SK-N-SH treated with all-trans-retinoic acid at 6 μM for 48 hours (cell line): ENCODE measurements around the gene HTR3A.

Experiments
- ATAC-seq: fragments of 200-7000 bp; cut with Tn5 transposase; 3 replicates; pipeline ENCODE4 v1.9.1; 2020; ENCODE audit warnings: mild to moderate bottlenecking, moderate library complexity
- ARNTL ChIP-seq: fragments of 450-650 bp; formaldehyde crosslinking; IDR thresholded peaks from 2 replicates; pipeline ENCODE4 v1.5.0; 2020; ENCODE audit warnings: low read depth, mild to moderate bottlenecking, moderate library complexity, borderline replicate concordance
- CREB5 ChIP-seq: fragments of 250-450 bp; sonication (Bioruptor Pico); IDR thresholded peaks from 2 replicates; pipeline ENCODE4 v1.5.1; 2020; ENCODE audit warnings: low read depth, mild to moderate bottlenecking, moderate library complexity
- CSDC2 ChIP-seq: fragments of 250-450 bp; sonication (Bioruptor Pico); IDR thresholded peaks from 2 replicates; pipeline ENCODE4 v1.5.0; 2020; ENCODE audit warnings: mild to moderate bottlenecking, moderate library complexity
- CSRNP3 ChIP-seq: fragments of 250-450 bp; sonication (Bioruptor Pico); IDR thresholded peaks from 2 replicates; pipeline ENCODE4 v1.5.1; 2021; ENCODE audit warnings: mild to moderate bottlenecking, moderate library complexity
- ESRRG ChIP-seq: fragments of 250-450 bp; sonication (Bioruptor Pico); IDR thresholded peaks from 2 replicates; pipeline ENCODE4 v1.6.1; 2021; ENCODE audit warnings: mild to moderate bottlenecking
- ISL1 ChIP-seq: fragments of 250-450 bp; sonication (Bioruptor Pico); IDR thresholded peaks from 2 replicates; pipeline ENCODE4 v2.1.2; 2022; ENCODE audit warnings: mild to moderate bottlenecking, moderate library complexity
- OSR1 ChIP-seq: fragments of 250-450 bp; sonication (Bioruptor Pico); IDR thresholded peaks from 2 replicates; pipeline ENCODE4 v1.8.0; 2022; ENCODE audit warnings: moderate library complexity, mild to moderate bottlenecking, inconsistent platforms
- PATZ1 ChIP-seq: fragments of 250-450 bp; sonication (Bioruptor Pico); IDR thresholded peaks from 2 replicates; pipeline ENCODE4 v1.8.0; 2020; ENCODE audit warnings: mild to moderate bottlenecking, moderate library complexity, borderline replicate concordance
- POU6F1 ChIP-seq: fragments of 250-450 bp; sonication (Bioruptor Pico); IDR thresholded peaks from 2 replicates; pipeline ENCODE4 v1.8.0; 2021; ENCODE audit warnings: low read depth, mild to moderate bottlenecking, moderate library complexity, borderline replicate concordance
- PPARA ChIP-seq: fragments of 250-450 bp; sonication (Bioruptor Pico); IDR thresholded peaks from 2 replicates; pipeline ENCODE4 v1.5.0; 2020; ENCODE audit warnings: mild to moderate bottlenecking, borderline replicate concordance
- RARB ChIP-seq: fragments of 250-450 bp; sonication (Bioruptor Pico); IDR thresholded peaks from 2 replicates; pipeline ENCODE4 v1.8.0; 2021; ENCODE audit warnings: mild to moderate bottlenecking, moderate library complexity
- SNAI2 ChIP-seq: fragments of 250-450 bp; sonication (Bioruptor Pico); IDR thresholded peaks from 2 replicates; pipeline ENCODE4 v1.5.0; 2020; ENCODE audit warnings: mild to moderate bottlenecking, moderate library complexity
- TCF4 ChIP-seq: fragments of 250-450 bp; sonication (Bioruptor Pico); IDR thresholded peaks from 2 replicates; pipeline ENCODE4 v1.8.0; 2021; ENCODE audit warnings: mild to moderate bottlenecking, moderate library complexity, borderline replicate concordance
- TOX ChIP-seq: fragments of 250-450 bp; sonication (Bioruptor Pico); IDR thresholded peaks from 2 replicates; pipeline ENCODE4 v1.8.0; 2021; ENCODE audit warnings: mild to moderate bottlenecking, moderate library complexity, borderline replicate concordance
- TSHZ2 ChIP-seq: fragments of 250-450 bp; sonication (Bioruptor Pico); IDR thresholded peaks from 2 replicates; pipeline ENCODE4 v1.5.0; 2020; ENCODE audit warnings: mild to moderate bottlenecking, moderate library complexity
- ZC3H10 ChIP-seq: fragments of 250-450 bp; sonication (Bioruptor Pico); IDR thresholded peaks from 2 replicates; pipeline ENCODE4 v1.5.1; 2021; ENCODE audit warnings: mild to moderate bottlenecking, moderate library complexity
- ZFP3 ChIP-seq: fragments of 250-450 bp; sonication (Bioruptor Pico); IDR thresholded peaks from 2 replicates; pipeline ENCODE4 v1.5.0; 2020; ENCODE audit warnings: mild to moderate bottlenecking, moderate library complexity
- ZFP30 ChIP-seq: fragments of 450-650 bp; formaldehyde crosslinking; IDR thresholded peaks from 2 replicates; pipeline ENCODE4 v1.5.0; 2022; ENCODE audit warnings: mild to moderate bottlenecking, moderate library complexity
- ZNF565 ChIP-seq: fragments of 450-650 bp; formaldehyde crosslinking; conservative IDR thresholded peaks from 2 replicates; pipeline ENCODE4 v1.5.0; 2020; ENCODE audit warnings: low read depth, mild to moderate bottlenecking, moderate library complexity
- ZNF70 ChIP-seq: fragments of 450-650 bp; formaldehyde crosslinking; IDR thresholded peaks from 2 replicates; pipeline ENCODE4 v1.5.0; 2020; ENCODE audit warnings: mild to moderate bottlenecking, moderate library complexity
- ZNF8 ChIP-seq: fragments of 450-650 bp; formaldehyde crosslinking; IDR thresholded peaks from 2 replicates; pipeline ENCODE4 v1.5.0; 2020; ENCODE audit warnings: mild to moderate bottlenecking, moderate library complexity

Gene HTR3A

GRCh38 chr11:114034956-114035355 is 60.0 kb downstream of the HTR3A start:
- TF ChIP-seq TCF4 (CRISPR knock-in tag), result no peak
- no peak for TF ChIP-seq ESRRG (CRISPR knock-in tag)
- TF ChIP-seq ZC3H10 (CRISPR knock-in tag), result no peak
- no peak for TF ChIP-seq POU6F1 (CRISPR knock-in tag)
- TF ChIP-seq SNAI2 (CRISPR knock-in tag), result no peak
- TF ChIP-seq ZNF565 (CRISPR knock-in tag), result no peak
- no peak for TF ChIP-seq PATZ1 (CRISPR knock-in tag)
- TF ChIP-seq ZFP30, result no peak
- no peak for TF ChIP-seq ZNF70
- TF ChIP-seq ZFP3, result no peak
- no peak for TF ChIP-seq ZNF8
- no peak for TF ChIP-seq ISL1 (CRISPR knock-in tag)
- TF ChIP-seq ARNTL, result no peak
- no peak for TF ChIP-seq CSRNP3 (CRISPR knock-in tag)
- TF ChIP-seq OSR1 (CRISPR knock-in tag), result no peak
- ATAC-seq, result no peak

GRCh38 chr11:114036147-114036811 is 61.4 kb downstream of the HTR3A start:
- TF ChIP-seq TCF4 (CRISPR knock-in tag) (no peak), ZFP3 (no peak), RARB (CRISPR knock-in tag) (no peak), CSDC2 (CRISPR knock-in tag) (no peak), TSHZ2 (CRISPR knock-in tag) (no peak), OSR1 (CRISPR knock-in tag) (no peak), ZC3H10 (CRISPR knock-in tag) (no peak)
- ATAC-seq, result peak; percentile 99

GRCh38 chr11:114036958-114037357 is 62.0 kb downstream of the HTR3A start:
- no peak for ATAC-seq
- TF ChIP-seq ARNTL (no peak), OSR1 (CRISPR knock-in tag) (no peak), ZFP30 (no peak)

GRCh38 chr11:114039551-114039950 is 64.6 kb downstream of the HTR3A start:
- ATAC-seq, result no peak
- TF ChIP-seq ZC3H10 (CRISPR knock-in tag), result no peak
- TF ChIP-seq CREB5 (CRISPR knock-in tag), result no peak
- TF ChIP-seq POU6F1 (CRISPR knock-in tag), result no peak
- no peak for TF ChIP-seq OSR1 (CRISPR knock-in tag)
- TF ChIP-seq ISL1 (CRISPR knock-in tag), result no peak
- no peak for TF ChIP-seq SNAI2 (CRISPR knock-in tag)
- no peak for TF ChIP-seq ZNF8
- no peak for TF ChIP-seq ARNTL
- no peak for TF ChIP-seq TSHZ2 (CRISPR knock-in tag)
- TF ChIP-seq ZNF70, result no peak
- TF ChIP-seq CSDC2 (CRISPR knock-in tag), result no peak
- TF ChIP-seq PPARA (CRISPR knock-in tag), result no peak
- TF ChIP-seq TOX (CRISPR knock-in tag), result no peak
